Measurements from ENCODE around the gene MC3R.

- TF ChIP-seq CTCF (IDR thresholded peaks at IDR 0.05): no peak
- TF ChIP-seq POLR2A (IDR thresholded peaks at IDR 0.05): no peak
Observed at GRCh38 chr20:56205346-56205745, 43.2 kb upstream of the MC3R start.
